ENCODE results near the gene FBXL16.

The FBXL16 gene

DNA sequence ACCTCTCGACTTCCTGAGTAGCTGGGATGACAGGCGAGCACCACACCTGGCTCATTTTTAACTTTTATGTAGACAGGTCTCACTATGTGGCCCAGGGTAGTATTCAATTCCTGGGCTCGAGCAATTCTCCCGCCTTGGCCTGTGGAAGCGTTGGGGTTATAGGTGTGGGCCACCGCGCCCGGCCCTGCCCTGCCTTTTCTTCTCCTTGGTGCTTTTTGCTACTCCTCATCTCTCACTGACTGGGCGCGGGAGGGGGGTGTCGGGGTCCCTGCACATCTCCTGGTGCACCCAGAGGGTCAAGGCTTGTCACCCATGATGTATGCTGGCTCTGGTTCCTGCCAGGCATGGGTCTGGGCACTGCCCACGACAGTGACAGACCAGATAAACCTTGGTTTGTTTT is 61.0 kb downstream of the FBXL16 start:
- FAIRE-seq: no peak
- DNase-seq (ENCODE audit: insufficient read length): no peak
- TF ChIP-seq POLR2AphosphoS5 (IDR thresholded peaks at IDR 0.05; ENCODE audit: low read depth, low read length): no peak

- FAIRE-seq (no peak), DNase-seq (ENCODE audit: insufficient read length) (no peak)
- TF ChIP-seq POLR2AphosphoS5 (IDR thresholded peaks at IDR 0.05; ENCODE audit: low read depth, low read length) (no peak), TAF1 (IDR thresholded peaks at IDR 0.05; ENCODE audit: borderline replicate concordance, low read depth, low read length) (no peak), POLR2A (IDR thresholded peaks at IDR 0.05; ENCODE audit: low read depth, low read length) (no peak)
Measured at GRCh38 chr16:643050-643368, 62.6 kb downstream of the FBXL16 start.
